HUDEP-2 (cell line): ENCODE results near the gene CCDC171.
"Not testable (repeated sequence)": the region's sequence is repeated elsewhere in the genome, so short reads cannot be mapped to it uniquely, and the experiment has no call there.

Experiments
- DNase-seq, 76 experiments: peaks; one replicate each; lab custom pipeline; 2025; ENCODE audit not compliant: unreplicated experiment in 76 of 76; lab: John Stamatoyannopoulos, UW

CCDC171 gene

GRCh38 chr9:15670894-15671293, 118.1 kb downstream of the CCDC171 start:
- DNase-seq = no peak

DNA sequence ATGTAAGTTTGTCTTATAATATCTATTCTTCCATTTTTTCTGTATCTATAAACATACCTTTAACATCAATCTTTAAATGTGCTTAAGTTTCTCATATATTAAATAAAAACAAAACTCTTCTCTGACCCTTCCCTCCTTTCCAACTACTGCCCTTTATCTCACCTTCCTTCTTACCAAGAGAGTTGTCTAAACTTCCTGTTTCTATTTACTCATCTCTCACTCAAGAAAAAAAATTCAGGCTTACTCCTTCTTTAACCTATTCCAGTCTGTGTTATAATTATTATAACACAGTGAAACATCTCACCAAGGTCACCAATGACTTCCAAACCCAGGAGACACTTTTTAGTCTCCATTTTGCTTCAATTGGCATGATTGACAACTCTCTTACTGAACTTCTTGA, 140.9 kb downstream of the CCDC171 start:
- DNase-seq = no peak

GRCh38 chr9:15696979-15697378, 144.1 kb downstream of the CCDC171 start:
- DNase-seq = no peak

GRCh38 chr9:15697446-15697851, 144.6 kb downstream of the CCDC171 start:
- DNase-seq = peak in 4 of 76 experiments; percentile 0 to 27 (median 9)

DNA sequence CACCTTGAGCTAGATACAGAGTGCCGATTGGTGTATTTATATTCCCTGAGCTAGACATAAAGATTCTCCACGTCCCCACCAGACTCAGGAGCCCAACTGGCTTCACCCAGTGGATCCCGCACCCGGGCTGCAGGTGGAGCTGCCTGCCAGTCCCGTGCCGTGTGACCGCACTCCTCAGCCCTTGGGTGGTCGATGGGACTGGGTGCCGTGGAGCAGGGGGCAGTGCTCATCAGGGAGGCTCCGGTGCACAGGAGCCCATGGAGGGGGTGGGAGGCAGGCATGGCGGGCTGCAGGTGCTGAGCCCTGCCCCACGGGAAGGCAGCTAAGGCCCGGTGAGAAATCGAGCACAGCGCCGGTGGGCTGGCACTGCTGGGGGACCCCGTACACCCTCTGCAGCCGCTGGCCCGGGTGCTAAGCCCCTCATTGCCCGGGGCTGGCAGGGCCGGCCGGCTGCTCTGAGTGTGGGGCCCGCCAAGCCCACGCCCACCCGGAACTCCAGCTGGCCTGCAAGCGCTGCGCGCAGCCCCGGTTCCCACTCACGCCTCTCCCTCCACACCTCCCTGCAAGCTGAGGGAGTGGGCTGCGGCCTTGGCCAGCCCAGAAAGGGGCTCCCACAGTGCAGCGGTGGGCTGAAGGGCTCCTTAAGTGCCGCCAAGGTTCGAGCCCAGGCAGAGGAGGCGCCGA, 147.2 kb downstream of the CCDC171 start:
- not testable (repeated sequence) for DNase-seq

DNA sequence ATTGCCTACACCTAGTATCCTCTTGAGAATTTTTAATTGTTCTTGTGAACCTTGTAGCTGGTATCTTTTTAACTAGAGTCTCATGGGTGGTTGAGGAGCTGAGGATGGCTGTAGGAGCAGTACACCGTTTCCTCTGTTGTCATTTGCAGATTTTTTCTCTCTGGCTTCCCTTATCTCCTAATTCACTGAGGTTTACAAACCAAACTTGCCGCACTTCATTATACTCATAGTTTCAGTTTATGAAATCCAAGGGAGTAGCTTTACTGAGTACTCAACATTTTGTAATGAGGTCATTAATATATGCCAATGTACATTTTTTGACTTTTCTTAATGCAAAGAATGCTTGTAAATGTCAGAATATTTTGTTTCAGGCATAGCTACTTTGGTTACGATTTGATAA, 154.2 kb downstream of the CCDC171 start:
- DNase-seq = no peak

- no peak for DNase-seq
Measured at GRCh38 chr9:15711531-15711930, 158.7 kb downstream of the CCDC171 start.

GRCh38 chr9:15711931-15712330, 159.1 kb downstream of the CCDC171 start:
- no peak for DNase-seq

- DNase-seq = no peak
Measured at GRCh38 chr9:15714746-15715145, 161.9 kb downstream of the CCDC171 start.

- DNase-seq = no peak
Measured at GRCh38 chr9:15717290-15717967, 164.6 kb downstream of the CCDC171 start.

DNA sequence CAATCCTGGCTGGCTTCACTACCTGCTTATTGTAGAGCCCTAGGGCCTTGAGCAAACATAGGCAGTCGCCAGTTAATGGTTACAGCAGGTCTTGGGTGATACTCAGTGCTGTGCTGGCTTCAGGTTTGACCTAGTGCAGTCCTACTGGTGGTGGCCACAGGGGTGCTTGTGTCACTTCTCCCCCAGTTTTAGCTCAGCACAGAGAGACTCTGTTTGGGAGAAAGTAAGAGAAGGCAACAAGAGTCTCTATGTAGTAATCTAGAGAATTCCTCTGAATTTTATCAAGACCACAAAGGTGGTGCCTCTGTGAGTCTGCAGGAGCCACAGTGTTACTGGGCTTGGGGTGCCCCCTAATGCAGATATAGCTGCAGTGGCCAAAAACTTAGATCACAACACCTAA, 165.6 kb downstream of the CCDC171 start:
- DNase-seq = no peak

- no peak for DNase-seq
Measured at GRCh38 chr9:15720861-15721260, 168.0 kb downstream of the CCDC171 start.

GRCh38 chr9:15722888-15723287, 170.0 kb downstream of the CCDC171 start:
- no peak for DNase-seq

DNA sequence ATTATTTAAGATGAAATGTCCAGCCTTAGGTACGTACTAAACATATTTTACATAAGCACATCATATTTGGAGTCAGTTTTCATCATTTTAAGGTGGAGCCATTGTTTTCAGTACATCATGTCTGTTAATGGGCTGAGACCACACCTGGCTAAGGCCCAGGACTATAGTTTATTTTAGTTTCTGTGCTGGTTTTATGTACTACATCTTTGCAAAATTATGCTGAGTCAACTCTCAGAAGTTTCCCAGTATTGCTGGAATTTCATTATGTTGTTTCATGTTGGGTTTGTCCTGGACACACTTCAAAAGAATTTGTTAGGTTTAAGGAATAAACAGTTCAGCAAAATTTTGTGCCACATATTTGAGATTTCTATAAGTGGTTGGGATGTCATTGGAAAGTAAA, 171.2 kb downstream of the CCDC171 start:
- no peak for DNase-seq

- no peak for DNase-seq
Measured at GRCh38 chr9:15724612-15725011, 171.8 kb downstream of the CCDC171 start.

DNA sequence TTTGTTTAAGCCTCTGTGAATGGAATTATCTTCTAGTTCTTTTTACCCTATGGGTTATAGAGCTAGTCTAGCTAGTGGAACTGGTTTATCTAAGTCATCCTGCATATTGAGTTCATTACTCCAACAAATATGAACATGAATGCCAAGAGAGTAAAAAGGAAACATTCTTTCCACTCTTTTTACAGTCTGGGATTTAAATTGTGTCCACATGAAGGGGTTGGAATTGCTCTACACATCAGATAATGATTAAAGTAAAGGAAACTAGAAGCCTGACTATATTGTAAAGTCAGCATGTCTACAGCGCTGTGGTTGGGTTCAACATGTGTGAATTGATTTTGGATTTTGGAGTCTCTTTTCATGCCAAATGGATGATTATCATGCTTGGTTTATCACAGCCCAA, 173.1 kb downstream of the CCDC171 start:
- DNase-seq = no peak

- DNase-seq = no peak
Measured at GRCh38 chr9:15729507-15729906, 176.7 kb downstream of the CCDC171 start.

DNA sequence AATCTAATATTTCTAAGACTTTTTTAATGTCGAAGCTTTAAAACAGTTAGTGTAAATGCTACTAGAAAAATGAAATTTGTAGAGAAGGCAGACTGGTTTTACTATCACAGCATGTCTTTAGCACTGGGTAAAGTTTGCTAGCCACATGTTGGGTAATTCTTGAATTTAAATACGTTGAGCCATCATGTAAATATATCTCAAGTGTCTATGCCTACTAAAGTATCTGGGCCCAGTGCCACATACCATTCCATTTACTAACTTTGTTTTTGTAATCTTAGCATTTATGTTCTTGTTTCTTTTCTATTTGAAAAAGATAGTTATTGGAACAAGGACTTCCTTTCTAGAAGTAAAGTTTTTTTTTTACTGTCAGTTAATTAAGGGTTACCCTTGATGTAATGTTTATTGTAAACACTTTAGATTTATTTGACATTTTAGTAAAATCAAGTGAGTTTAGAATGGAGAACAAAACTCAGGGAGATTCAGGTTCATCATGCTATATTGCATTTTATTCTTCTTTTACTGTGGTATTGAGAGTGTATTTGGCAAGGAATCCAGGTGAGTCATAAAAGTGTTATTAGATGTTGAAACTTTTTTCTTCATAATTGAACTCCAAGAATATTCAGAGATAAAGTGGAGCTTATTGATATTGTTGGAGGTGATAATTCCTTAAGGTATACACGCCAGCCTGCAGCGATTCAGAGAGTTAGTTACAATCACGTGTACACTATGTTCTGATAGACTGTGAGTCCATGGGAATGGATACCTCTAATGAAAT, 182.4 kb downstream of the CCDC171 start:
- no peak for DNase-seq

GRCh38 chr9:15736569-15736968, 183.7 kb downstream of the CCDC171 start:
- DNase-seq = no peak

- DNase-seq = no peak
Measured at GRCh38 chr9:15738011-15738410, 185.2 kb downstream of the CCDC171 start.

- no peak for DNase-seq
Measured at GRCh38 chr9:15741015-15741414, 188.2 kb downstream of the CCDC171 start.

- no peak for DNase-seq
Measured at GRCh38 chr9:15743512-15743911, 190.7 kb downstream of the CCDC171 start.
